LNCAP (cell line): Measurements from ENCODE around the gene FADD.

Experiments used
- TF ChIP-seq, protein P1 (sequence below): fragments of 450-650 bp; IDR thresholded peaks from 2 replicates; pipeline ENCODE4 v1.5.1; 2017; ENCODE audit warnings: mild to moderate bottlenecking

FADD gene, protein sequence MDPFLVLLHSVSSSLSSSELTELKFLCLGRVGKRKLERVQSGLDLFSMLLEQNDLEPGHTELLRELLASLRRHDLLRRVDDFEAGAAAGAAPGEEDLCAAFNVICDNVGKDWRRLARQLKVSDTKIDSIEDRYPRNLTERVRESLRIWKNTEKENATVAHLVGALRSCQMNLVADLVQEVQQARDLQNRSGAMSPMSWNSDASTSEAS

DNA sequence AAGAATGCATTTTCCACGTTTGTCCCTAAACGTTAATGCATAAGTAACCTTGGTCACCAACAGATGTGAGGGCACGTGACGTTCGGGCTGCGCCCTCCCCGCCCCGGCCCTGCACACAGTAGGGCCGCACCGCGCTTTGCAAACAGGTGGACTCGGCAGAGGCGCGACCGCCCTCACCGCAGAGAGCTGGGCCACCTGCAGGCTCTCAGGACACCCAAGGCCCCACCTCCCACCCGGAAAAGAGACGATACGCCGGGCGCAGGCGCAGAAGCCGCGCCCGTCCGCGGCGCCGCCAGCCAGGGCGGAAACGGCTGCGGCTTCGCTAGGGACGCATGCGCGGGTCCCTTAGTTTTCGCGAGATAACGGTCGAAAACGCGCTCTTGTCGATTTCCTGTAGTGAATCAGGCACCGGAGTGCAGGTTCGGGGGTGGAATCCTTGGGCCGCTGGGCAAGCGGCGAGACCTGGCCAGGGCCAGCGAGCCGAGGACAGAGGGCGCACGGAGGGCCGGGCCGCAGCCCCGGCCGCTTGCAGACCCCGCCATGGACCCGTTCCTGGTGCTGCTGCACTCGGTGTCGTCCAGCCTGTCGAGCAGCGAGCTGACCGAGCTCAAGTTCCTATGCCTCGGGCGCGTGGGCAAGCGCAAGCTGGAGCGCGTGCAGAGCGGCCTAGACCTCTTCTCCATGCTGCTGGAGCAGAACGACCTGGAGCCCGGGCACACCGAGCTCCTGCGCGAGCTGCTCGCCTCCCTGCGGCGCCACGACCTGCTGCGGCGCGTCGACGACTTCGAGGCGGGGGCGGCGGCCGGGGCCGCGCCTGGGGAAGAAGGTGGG lies at the start of gene FADD:
Gene FADD (plus strand): TSS at position 377 of the 831 bp plus-strand sequence. CDS start 164 bp downstream, at position 541.
- TF ChIP-seq, protein P1, sequence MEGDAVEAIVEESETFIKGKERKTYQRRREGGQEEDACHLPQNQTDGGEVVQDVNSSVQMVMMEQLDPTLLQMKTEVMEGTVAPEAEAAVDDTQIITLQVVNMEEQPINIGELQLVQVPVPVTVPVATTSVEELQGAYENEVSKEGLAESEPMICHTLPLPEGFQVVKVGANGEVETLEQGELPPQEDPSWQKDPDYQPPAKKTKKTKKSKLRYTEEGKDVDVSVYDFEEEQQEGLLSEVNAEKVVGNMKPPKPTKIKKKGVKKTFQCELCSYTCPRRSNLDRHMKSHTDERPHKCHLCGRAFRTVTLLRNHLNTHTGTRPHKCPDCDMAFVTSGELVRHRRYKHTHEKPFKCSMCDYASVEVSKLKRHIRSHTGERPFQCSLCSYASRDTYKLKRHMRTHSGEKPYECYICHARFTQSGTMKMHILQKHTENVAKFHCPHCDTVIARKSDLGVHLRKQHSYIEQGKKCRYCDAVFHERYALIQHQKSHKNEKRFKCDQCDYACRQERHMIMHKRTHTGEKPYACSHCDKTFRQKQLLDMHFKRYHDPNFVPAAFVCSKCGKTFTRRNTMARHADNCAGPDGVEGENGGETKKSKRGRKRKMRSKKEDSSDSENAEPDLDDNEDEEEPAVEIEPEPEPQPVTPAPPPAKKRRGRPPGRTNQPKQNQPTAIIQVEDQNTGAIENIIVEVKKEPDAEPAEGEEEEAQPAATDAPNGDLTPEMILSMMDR, result no peak

DNA sequence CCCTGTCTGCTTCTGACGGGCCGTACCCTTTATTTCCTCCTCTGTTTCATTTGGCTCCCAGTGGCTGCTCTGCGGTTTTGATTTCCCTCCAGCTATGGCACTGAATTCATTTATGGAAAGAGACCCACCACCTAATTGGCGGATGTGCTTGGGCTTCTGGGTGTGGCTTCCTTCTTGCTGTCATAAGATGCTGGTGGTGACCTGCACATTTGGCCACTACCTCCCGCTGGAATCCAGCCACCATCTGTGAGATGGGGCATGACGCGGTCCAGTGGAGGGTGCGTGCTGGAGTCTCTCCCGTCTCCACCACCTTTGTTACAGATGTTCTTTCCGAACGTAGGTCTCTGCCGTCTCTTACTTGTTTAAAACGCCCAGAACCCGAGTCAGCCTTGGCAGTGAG lies 47.7 kb upstream of the FADD start:
- TF ChIP-seq, protein P1, result no peak

DNA sequence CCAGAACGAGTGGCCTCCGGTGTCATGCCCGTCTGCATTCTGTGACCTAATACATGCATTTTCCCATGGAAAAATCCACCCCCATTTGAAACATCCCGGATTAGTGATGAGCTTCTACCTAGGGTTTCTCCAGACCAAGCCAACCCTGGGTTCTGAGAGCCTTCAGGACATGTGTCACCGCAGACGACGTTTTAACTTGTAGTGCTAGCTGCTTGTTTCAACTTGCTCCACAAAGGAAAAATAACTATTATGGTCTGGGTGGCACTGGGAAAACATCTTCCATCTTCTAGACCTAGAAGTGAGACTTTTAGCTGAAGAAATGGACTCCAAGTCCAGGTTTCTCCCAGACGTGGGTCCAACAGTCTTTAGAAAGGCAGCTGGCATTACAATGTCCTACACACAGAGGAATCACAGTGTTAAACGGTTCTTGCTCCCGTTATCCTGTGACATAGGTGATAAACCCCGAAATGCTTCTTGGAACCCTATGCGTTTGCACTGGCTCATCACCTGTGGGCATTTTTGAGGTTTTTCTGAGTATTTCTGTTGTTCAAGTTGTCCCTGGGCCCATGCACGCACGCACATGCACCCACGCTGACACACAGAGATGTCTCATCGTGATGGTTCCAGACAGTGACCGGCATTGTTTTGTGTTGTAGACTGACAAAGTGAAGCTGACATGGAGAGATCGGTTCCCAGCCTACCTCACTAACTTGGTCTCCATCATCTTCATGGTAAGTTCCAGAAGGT lies 46.6 kb upstream of the FADD start:
- TF ChIP-seq, protein P1, result no peak

DNA sequence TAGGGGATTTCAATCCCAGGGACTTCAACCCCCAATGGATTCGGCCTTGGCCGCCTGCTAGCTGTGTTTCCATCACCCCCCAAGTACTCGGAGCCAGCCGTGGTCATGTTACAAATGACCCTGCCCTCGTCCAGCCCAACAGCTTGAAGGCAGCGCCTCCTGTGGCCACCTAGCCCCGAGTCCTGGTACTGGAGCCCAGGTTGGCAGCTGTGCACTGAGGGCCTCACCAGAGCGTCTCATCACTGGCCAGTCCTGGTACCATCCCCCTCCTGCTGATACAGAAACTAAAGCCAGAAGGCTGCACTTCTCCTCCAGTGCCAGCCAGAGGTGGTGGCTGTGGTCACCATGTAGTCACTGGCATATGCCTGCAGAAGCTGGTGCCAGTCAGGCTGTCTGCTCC lies 44.9 kb upstream of the FADD start:
- TF ChIP-seq, protein P1, result peak; percentile 23; the same call in 1 of the 2 replicates

DNA sequence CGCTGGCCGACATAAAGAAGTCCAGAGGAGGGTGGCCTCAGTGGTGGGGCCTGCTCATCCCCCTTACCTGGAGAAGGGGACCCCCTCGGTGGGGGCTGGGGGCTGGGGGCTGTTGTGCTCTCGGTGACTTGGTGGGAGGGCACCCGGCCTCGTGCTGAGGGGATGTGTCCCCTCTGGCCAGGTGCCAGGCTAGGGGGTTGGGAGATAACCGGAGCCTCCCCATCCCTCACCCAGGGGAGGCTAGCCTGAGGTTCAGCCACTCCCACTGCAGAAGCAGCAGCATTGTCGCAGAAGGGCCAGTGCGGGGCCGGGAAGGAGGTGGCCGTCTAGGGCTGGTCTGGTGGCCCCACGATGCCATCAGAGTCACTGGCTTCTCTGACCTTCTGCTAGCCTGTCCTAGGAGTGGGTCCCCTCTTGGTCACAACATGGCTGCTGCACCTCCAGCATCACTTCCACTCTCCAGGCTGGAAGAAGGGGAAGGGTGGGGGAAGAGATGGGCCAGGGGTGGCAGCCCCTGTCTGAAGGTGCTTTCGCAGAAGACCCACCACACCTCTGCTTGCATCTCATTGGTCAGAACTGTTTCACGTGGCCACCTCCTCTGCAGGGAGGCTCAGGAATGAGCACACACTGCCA lies 44.2 kb upstream of the FADD start:
- TF ChIP-seq, protein P1, result no peak

DNA sequence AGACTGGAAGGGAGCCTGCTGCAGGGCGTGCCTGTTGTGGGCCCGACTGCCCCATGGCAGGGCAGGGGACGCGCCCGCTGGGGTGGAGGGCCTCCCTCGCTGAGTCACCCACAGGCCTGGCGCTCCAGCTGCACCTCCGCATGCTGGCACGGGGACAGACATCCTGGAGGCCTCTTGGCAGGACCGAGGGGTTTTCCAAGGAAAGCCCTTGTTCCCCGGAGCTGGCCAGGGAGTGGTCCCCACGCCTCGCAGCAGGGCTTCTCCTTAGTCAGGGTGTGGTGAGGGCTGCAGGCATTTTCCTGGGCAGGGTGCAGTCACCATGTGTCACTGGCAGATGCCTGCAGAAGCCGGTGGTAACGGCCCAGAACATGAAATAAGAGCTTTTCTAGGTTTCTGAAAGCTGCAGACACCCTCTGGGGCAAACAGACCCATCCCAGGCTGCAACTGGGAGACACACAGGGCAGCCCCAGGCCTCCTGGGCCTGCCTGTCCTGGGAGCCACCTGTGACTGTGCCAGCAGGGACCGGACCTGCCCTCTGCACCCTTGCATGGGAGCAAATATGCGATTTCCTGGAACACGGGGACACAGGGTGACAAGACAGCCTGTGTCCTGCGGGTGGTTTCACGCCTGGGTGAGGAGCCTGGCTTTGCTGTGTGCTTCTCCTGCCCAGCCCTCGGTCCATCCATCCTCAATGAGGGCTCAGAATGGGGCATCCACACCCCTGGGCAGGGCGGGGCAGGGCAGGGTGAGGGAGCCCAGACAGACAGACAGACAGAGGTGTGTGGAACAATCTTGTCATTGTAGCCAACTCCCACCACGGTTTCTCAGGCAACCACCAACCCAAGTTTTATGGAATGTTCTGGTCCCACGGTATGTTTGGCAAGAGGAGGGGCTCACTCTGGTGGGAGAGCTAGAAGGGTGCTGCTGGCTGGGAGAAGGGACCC lies 43.2 kb upstream of the FADD start:
- TF ChIP-seq, protein P1, result no peak
